HepG2 (cell line): ENCODE data around the gene TCF25. TPM values are rescaled to one million over a fixed set of nuclear protein-coding genes. Genes with fewer than 3 reads are reported as not detected.

Experiments used
- BRF2 ChIP-seq: sonication (generic); formaldehyde crosslinking; IDR thresholded peaks from 2 replicates; pipeline ENCODE4 v1.8.1; 2022; ENCODE audit warnings: mild to moderate bottlenecking, missing genetic modification reagents
- CC2D1A ChIP-seq: sonication (generic); formaldehyde crosslinking; IDR thresholded peaks from 2 replicates; pipeline ENCODE4 v1.8.1; 2023; ENCODE audit warnings: mild to moderate bottlenecking, missing genetic modification reagents
- GZF1 ChIP-seq: sonication (generic); formaldehyde crosslinking; IDR thresholded peaks from 2 replicates; pipeline ENCODE4 v1.5.1; 2020; ENCODE audit warnings: mild to moderate bottlenecking, missing genetic modification reagents
- HBP1 ChIP-seq: IDR thresholded peaks from 2 replicates; pipeline ENCODE4 v1.6.1; 2016; ENCODE audit warnings: low read depth, control low read depth
- HMGA1 ChIP-seq: sonication (generic); formaldehyde crosslinking; conservative IDR thresholded peaks from 2 replicates; pipeline ENCODE4 v1.4.0; 2020; ENCODE audit warnings: missing genetic modification reagents
- HNRNPL ChIP-seq: fragments of 200-400 bp; formaldehyde crosslinking; IDR thresholded peaks from 2 replicates; pipeline ENCODE4 v1.6.1; 2017; ENCODE audit warnings: mild to moderate bottlenecking, low read depth, low read length
- HNRNPUL1 ChIP-seq: fragments of 200-400 bp; formaldehyde crosslinking; IDR thresholded peaks from 2 replicates; pipeline ENCODE4 v1.6.1; 2017; ENCODE audit warnings: low read depth, mild to moderate bottlenecking, low read length, moderate library complexity
- HOXA7 ChIP-seq: sonication (generic); formaldehyde crosslinking; IDR thresholded peaks from 2 replicates; pipeline ENCODE4 v1.8.1; 2022; ENCODE audit warnings: mild to moderate bottlenecking, missing genetic modification reagents, moderate library complexity
- KDM5A ChIP-seq: fragments of 200-600 bp; sonication (generic); IDR thresholded peaks from 2 replicates; pipeline ENCODE4 v1.7.0; 2018; ENCODE audit warnings: antibody characterized with exemption, mild to moderate bottlenecking, low read length, borderline replicate concordance
- MAFF ChIP-seq: IDR thresholded peaks from 2 replicates; pipeline ENCODE4 v1.6.1; 2011; ENCODE audit warnings: low read depth, low read length, improper control_type of control experiment
- MED13 ChIP-seq: sonication (generic); formaldehyde crosslinking; IDR thresholded peaks from 2 replicates; pipeline ENCODE4 v1.5.0; 2020; ENCODE audit warnings: missing genetic modification reagents
- MTERF4 ChIP-seq: sonication (generic); formaldehyde crosslinking; IDR thresholded peaks from 2 replicates; pipeline ENCODE4 v1.8.0; 2023; ENCODE audit warnings: mild to moderate bottlenecking, missing genetic modification reagents
- NFIC ChIP-seq: IDR thresholded peaks from 2 replicates; pipeline ENCODE4 v1.6.1; 2012; ENCODE audit warnings: mild to moderate bottlenecking, low read length, inconsistent platforms
- NFKB2 ChIP-seq: sonication (generic); formaldehyde crosslinking; IDR thresholded peaks from 2 replicates; pipeline ENCODE4 v1.4.0; 2020; ENCODE audit warnings: missing genetic modification reagents, borderline replicate concordance
- PCBP1 ChIP-seq: fragments of 200-400 bp; formaldehyde crosslinking; IDR thresholded peaks from 2 replicates; pipeline ENCODE4 v1.6.1; 2017; ENCODE audit warnings: mild to moderate bottlenecking, low read depth, low read length, borderline replicate concordance
- TRIM22 ChIP-seq: fragments of 450-650 bp; IDR thresholded peaks from 2 replicates; pipeline ENCODE4 v1.6.1; 2017
- ZBTB37 ChIP-seq: sonication (generic); formaldehyde crosslinking; IDR thresholded peaks from 2 replicates; pipeline ENCODE4 v1.4.0; 2020; ENCODE audit warnings: mild to moderate bottlenecking, missing genetic modification reagents
- ZBTB7A ChIP-seq: sonication (generic); formaldehyde crosslinking; IDR thresholded peaks from 2 replicates; pipeline ENCODE4 v1.8.0; 2022; ENCODE audit warnings: mild to moderate bottlenecking, missing genetic modification reagents
- ZFP90 ChIP-seq: sonication (generic); formaldehyde crosslinking; IDR thresholded peaks from 2 replicates; pipeline ENCODE4 v1.8.0; 2022; ENCODE audit warnings: missing genetic modification reagents, mild to moderate bottlenecking, inconsistent platforms, borderline replicate concordance
- ZNF224 ChIP-seq: sonication (generic); formaldehyde crosslinking; IDR thresholded peaks from 2 replicates; pipeline ENCODE4 v1.5.0; 2020; ENCODE audit warnings: mild to moderate bottlenecking, missing genetic modification reagents
- ZNF264 ChIP-seq: sonication (generic); formaldehyde crosslinking; IDR thresholded peaks from 2 replicates; pipeline ENCODE4 v1.4.0; 2020; ENCODE audit warnings: missing genetic modification reagents
- ZNF329 ChIP-seq: sonication (generic); formaldehyde crosslinking; IDR thresholded peaks from 2 replicates; pipeline ENCODE4 v1.9.0; 2021; ENCODE audit warnings: low read depth, mild to moderate bottlenecking, missing genetic modification reagents
- ZNF44 ChIP-seq: sonication (generic); formaldehyde crosslinking; IDR thresholded peaks from 2 replicates; pipeline ENCODE4 v1.5.1; 2020; ENCODE audit warnings: mild to moderate bottlenecking, missing genetic modification reagents
- ZNF530 ChIP-seq: sonication (generic); formaldehyde crosslinking; IDR thresholded peaks from 2 replicates; pipeline ENCODE4 v1.5.0; 2020; ENCODE audit warnings: low read depth, mild to moderate bottlenecking, missing genetic modification reagents
- polyA plus RNA-seq, 8 experiments: library from polyadenylated mRNA; depleted of rRNA in 3 of 8; stranded (reverse) in 7 of 8; unstranded in 1 of 8; fragments of >200 nt; fragmentation: Illumina TruSeq in 4 of 8; extraction: Trizol in 4 of 8; gene quantifications; 2 replicates each; pipeline versions ENCODE4 v1.2.1 to v1.2.3, GENCODE V29; 2011 to 2016; ENCODE audit warnings: low read depth in 4 of 8, missing spikeins in 1 of 8, mixed read lengths in 1 of 8; ENCODE audit not compliant: insufficient read depth in 1 of 8
- total RNA-seq, 5 experiments: library from RNA; depleted of rRNA; stranded (reverse); fragments of >200 nt; fragmentation: Illumina TruSeq; extraction: Trizol; gene quantifications; 2 replicates each; pipeline ENCODE4 v1.2.3, GENCODE V29; 2016; ENCODE audit warnings: low read depth in 1 of 5

The TCF25 gene
- total and polyA plus RNA-seq, 2 of the 13 experiments (the other 11 are each of a cell fraction or from before 2014, with no cell fraction given), result 138 to 206 TPM

- TF ChIP-seq ZBTB37 (peak; percentile 75; the same call in 1 of the 2 replicates), GZF1 (peak; percentile 76), CC2D1A (CRISPR knock-in tag) (no peak), MTERF4 (CRISPR knock-in tag) (peak; percentile 92; the same call in 1 of the 2 replicates), ZNF44 (no peak), NFKB2 (CRISPR knock-in tag) (peak; percentile 81; the same call in 1 of the 2 replicates), HMGA1 (no peak), ZFP90 (CRISPR knock-in tag) (no peak), ZNF264 (CRISPR knock-in tag) (no peak), MED13 (CRISPR knock-in tag) (no peak), KDM5A (peak; percentile 59; the same call in 1 of the 2 replicates), NFIC (no peak), PCBP1 (no peak), BRF2 (no peak), ZNF329 (CRISPR knock-in tag) (no peak; the same call in 1 of the 2 replicates), HNRNPL (peak; percentile 65; the same call in 1 of the 2 replicates), MAFF (no peak), HOXA7 (CRISPR knock-in tag) (no peak; the same call in 1 of the 2 replicates), HNRNPUL1 (no peak), HBP1 (CRISPR knock-in tag) (no peak), ZNF224 (CRISPR knock-in tag) (peak; percentile 7), ZBTB7A (CRISPR knock-in tag) (peak; percentile 91), TRIM22 (no peak), ZNF530 (CRISPR knock-in tag) (no peak)
Measured at GRCh38 chr16:89918453-89919347, 45.3 kb downstream of the TCF25 start, which contains the start of gene MC1R (continued).
